Measurements from ENCODE around the gene IL25.
"Not testable (repeated sequence)": the region's sequence is repeated elsewhere in the genome, so short reads cannot be mapped to it uniquely, and the experiment has no call there.

The IL25 gene

DNA sequence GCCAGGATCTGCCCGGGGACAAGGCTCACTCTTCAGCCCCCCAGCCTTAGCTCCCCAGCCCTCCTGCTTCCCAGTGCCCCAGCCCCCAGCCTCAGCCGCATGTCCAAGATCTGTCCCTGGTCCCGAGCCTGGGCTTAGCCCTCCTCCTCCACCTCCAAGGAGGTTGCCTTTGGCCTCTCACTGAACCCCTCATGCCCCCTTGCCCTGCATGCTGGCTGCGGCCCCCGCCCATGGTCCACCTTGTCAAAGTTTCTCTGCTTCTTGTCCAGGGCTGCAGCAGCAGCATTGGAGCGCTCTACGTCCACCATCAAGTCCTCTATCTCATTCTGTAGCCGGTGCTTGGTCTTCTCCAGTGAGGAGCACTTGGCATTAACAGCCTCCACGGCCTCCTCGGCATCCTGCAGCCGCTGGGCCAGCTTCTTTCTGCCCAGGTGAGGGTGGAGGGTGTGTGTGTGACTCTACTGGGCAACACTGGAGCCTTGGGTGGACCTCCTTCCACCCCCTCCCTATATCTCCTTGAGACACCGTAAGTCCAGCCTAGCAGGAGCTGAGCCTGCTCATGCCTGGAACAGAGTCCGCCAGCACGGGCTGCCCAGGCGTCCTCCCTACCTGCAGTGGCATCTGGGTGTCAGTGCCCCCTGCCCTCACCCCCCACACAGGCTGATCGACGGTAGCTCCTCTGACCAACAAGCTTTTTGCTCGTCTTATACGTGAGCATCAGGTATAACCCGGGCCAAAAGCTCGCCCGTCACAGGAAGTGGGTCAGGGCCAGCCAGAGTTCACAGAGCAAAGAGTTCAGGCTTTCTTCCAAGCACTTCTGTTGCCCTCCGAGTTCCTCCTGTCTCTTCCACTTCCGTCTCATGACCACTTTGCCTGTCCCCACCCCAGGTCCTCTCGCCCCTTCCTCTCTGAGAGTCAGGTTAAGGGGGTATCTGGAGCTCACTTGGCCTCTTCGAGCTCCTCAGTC lies 15.6 kb downstream of the IL25 start:
- no peak for DNase-seq (ENCODE audit: extremely low read depth in 1 of 2, low read depth in 1 of 2)

DNA sequence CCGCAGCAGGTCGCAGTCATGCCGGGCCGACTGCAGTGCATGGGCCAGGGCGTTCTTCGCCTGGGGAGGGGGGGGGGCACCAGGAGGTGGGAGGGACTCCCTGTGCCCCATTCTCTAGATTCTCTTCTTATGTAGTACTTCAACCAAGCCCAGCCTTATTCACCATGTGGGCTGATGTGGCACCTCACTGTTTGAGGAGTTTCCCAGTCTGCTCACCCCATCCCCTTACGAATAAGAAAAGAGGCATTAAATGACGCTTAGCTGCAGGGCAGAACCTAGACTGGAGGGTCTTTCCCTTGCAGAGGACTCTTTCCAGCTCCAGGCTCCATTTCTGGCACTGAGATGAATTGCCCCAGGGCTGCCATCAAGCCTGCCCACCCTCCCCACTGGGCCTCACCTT lies 16.4 kb downstream of the IL25 start:
- DNase-seq (ENCODE audit: extremely low read depth in 1 of 2, low read depth in 1 of 2), result no peak

DNA sequence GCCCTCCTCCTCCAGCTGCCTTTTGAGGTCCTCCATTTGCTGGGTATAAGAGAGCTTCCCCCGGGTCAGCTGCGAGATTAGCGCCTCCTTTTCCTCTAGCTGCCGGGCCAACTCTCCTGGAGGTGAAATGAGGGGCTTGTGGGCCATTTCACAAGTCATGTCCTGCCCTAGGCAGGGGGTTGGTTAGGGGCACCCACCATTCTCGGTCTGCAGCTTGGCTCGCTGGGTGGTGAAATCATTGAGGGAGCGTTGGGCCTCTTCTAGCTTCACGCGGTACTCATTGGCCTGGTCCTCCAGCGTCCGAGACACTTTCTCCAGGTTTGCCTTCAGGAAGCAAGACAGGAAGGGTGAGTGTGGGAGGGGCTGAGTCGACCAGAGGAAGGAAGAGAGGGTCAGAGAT lies 16.8 kb downstream of the IL25 start:
- no peak for DNase-seq (ENCODE audit: extremely low read depth in 1 of 2, low read depth in 1 of 2)

DNA sequence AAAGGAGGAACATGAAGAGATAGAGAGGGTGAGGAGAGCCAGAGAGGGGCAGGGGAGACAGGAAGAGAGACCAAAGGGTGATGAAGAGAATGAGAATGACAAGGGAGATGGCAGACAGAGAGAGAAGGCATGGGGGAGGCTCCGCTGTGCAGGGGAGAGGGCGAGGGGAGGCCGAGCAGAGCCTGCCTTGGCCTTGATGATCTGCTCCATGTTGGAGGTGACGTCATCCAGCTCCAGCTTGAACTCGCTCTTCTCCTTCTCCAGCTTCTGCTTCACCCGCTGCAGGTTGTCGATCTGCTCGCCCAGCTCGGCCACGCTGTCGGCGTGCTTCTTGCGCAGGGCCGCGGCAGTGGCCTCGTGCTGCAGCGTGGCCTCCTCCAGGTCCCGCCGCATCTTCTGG lies 17.3 kb downstream of the IL25 start:
- not testable (repeated sequence) for DNase-seq (ENCODE audit: extremely low read depth in 1 of 2, low read depth in 1 of 2)

DNA sequence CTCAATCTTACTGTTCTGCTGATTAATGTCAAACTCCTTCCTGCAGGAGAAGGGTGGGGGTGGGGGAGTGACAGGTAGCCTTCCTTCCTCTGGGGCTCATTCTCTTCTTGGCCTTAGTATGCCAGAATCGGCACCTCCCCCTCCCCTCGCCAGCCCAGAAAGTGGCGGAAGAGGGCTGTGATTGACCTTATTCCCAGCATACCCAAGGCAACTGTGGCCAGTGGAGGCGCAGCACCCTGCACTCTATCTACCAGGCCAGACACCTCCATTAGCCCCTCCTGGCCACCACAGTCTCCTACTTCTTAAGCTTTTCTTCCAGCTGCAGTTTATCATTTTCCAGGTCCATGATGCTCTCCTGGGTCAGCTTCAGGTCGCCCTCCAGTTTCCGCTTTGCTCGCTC lies 20.0 kb downstream of the IL25 start:
- no peak for DNase-seq (ENCODE audit: extremely low read depth in 1 of 2, low read depth in 1 of 2)

DNA sequence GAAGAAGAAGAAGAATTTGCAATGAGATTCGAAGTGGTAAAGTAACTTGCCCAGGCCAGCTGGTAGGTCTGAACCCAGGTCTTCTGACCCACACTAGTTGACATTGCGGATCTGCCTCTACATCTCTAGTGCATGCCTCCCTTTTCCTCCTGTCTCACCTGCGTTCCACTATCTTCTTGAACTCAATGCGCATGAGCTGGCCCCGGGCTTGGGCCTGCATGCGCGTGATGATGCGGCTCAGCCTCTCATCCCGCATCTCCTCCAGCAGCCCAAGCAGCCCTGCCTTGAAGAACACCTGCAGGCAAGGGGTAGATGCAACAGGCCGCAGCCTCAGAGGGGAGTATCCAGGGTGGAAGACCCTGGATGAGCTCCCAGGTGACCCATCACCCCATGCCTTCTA lies 23.5 kb downstream of the IL25 start:
- DNase-seq (ENCODE audit: extremely low read depth in 1 of 2, low read depth in 1 of 2), result no peak

DNA sequence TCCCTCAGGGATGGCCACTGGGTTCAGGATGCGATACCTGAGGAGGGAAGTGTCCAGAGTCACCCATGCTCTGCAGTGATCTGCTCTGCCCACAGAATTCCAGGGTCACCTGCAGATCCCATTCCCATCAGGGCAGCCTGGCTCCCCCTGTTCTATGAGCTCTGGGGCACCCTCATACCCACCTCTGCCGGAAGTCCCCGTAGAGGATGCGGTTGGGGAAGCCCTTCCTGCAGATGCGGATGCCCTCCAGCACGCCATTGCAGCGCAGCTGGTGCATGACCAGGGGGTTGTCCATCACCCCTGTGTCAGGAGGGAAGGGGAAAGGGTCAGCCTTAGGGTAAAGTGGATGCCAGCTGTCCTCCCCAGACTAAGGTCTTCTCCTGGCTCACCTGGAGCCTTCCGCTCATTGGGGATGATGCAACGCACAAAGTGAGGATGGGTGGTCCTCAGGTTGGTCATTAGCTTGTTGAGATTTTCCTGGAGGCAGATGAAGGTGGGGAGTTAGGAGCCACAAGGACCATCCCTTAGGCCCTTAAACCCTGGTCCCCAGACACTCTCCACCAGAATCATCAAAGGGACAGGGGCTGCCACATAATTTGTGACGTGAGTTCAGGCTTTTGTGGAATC lies 24.3 kb downstream of the IL25 start:
- DNase-seq (ENCODE audit: extremely low read depth in 1 of 2, low read depth in 1 of 2), result no peak

DNA sequence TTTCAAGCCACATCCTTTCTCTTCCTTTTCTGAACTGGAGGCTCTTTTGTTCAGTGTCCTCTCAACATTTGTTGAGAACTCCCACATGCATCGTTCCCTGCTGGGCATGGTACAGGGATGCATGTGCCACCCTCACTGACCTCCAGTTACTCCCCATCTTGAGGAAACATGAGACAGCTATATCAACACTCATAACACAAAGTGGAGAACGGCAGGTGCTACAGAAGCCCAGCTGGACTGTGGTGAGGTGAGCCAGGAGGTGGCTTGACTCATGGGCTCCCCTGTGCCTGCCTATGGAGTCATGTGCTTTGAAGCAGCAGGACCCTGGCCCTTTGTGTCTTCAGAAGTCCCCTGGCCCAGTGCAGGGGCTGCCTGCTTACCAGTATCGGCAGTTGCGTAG lies 25.7 kb downstream of the IL25 start:
- no peak for DNase-seq (ENCODE audit: extremely low read depth in 1 of 2, low read depth in 1 of 2)

DNA sequence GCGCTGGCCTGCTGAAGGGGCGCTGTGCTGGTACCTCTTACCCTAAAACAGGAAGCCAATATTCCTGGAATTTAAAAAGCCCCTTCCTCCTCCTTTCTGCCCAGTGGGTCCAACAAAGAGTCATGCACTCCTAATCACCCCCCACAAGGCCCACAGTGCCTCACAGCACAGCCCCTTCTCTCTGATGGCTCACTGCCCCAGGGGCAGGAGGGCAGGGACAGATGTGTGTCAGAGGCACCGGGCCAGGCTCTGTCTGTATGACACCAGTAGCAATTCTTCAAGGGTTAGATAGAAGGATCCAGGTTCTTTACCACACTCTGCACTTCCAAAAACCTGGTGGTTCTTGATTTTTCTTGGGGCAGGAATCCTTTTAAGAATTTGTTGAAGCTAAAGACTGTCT lies 26.5 kb downstream of the IL25 start:
- no peak for DNase-seq (ENCODE audit: extremely low read depth in 1 of 2, low read depth in 1 of 2)

DNA sequence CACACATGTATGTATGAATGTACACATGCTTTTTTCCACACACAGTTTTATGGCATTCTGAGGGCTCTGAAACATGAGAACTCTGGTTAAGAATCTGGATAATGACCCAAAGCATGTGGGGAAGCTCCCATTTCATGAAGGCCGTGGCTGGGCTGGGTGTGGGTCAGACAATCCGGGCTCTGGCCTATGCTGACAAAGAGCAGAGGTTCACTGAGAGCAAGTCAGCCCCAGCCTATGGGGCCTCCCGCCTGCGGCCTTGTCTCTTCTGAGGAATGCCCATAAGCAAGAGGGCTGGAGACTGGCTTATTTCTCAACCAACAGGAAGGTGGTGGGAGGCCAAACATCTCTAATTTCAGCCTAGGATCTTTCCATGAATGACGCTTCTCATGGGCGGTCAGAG lies 27.0 kb downstream of the IL25 start:
- DNase-seq (ENCODE audit: extremely low read depth in 1 of 2, low read depth in 1 of 2), result no peak

DNA sequence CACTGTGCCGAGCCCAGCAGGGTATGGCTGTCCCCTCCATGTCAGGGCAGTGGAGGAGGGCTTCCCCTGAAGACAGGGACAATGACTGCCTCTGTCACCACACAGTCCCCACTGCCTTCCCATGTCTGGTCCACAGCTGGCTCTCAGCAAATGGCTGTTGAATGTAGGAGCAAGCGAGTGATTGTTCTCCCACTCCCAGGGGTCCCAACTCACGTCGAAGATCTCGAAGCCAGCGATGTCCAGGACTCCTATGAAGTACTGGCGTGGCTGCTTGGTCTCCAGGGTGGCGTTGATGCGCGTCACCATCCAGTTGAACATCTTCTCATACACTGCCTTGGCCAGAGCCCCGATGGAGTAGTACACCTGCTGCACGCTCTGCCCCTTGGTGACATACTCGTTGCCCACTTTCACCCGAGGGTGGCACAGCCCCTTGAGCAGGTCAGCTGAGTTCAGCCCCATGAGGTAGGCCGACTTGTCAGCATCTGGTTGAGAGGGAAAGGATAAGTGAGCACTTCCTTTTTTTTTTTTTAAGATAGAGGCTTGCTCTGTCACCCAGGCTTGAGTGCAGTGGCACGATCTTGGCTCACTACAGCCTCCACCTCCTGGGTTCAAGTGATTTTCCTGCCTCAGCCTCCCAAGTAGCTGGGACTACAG lies 28.0 kb downstream of the IL25 start:
- not testable (repeated sequence) for DNase-seq (ENCODE audit: extremely low read depth in 1 of 2, low read depth in 1 of 2)

DNA sequence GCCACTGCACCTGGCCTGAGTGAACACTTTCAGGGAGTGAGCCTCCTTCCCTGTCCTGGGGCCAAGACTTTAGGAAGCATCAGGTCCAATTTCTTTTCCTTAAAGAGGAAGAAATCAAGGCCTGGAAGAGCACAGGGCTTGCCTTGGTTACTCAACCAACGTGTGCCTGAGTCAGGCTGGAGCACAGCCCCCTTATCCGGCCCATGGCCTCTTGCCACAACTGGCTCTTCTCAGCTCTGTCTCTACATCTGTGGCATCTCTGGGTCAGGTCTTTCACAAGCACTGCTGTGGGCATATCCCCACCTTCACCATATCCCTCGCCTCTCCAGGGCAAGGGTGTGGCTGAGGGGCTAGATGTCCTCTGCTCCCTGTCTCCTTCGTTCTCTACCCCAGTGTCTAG lies 28.7 kb downstream of the IL25 start:
- no peak for DNase-seq (ENCODE audit: extremely low read depth in 1 of 2, low read depth in 1 of 2)

DNA sequence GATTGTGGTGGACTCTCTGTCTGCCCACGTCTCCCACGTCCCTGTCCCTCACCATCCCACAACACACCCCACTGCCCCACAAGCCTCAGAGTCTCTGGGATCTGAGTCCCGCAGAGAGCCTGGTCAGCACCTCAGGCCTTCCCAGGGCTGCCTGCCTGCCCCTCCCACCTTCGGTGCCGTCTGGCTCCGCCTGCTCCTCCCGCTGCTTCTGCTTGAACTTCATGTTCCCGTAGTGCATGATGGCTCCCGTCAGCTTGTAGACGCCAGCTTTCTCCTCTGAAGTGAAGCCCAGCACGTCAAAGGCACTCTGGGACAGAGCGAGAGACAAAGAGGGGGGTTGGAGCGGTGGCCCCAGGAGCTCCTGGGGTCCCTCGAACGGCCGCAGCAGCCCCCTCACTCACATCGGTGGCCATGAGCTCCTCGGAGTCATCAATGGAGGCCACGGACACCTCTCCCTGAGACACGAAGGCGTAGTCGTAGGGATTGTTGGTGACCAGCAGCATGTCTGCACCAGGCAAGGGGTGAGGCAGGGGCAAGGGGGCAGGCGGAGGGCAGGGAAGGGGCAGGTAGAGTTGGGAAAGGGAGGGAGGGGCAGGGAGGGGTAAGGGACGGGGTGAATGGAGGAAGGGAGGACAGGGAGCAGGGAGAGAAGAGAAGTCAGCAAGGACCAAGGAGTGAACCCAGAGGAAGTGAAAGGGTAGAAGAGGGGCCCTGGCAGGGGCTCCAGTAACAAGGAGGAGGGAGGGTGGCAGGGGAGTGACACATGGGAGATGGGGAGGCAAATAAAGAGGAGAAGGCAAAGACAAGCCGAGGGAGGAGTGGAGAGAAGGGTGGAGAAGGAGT lies 29.9 kb downstream of the IL25 start:
- no peak for DNase-seq (ENCODE audit: extremely low read depth in 1 of 2, low read depth in 1 of 2)

DNA sequence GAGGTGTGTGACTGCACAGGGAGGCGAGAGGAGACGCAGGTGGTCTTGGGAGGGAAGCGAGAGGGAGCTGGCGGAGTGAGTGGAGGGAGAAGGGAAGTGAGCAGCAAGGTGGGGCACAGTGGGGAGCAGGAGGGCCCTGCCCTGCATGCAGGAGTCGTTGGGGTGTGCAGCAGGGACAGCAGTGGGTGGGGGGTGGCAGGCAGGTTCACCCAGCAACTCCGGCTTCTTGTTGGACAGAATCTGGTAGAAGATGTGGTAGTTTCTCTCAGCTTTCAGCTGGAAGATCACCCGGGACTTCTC lies 30.5 kb downstream of the IL25 start:
- DNase-seq (ENCODE audit: extremely low read depth in 1 of 2, low read depth in 1 of 2), result no peak

DNA sequence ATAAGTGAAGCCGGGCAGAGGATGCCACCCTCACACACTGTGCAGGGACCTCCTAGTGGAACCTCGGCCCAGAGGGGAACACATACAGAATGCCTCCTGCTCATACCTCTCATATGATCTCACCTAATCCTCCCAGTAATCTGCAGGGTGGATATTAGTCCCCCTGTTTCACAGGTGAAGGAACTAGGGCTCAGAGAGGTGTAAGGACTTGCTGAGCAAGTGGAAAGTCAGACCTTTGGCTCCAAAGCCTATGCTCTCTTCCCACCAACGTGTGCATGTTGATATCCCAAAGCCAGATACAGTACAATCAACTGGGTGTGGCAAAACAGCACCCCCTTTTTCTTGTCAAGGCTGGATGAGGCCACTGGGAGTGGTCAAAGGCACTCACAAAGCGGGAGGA lies 31.3 kb downstream of the IL25 start:
- no peak for DNase-seq (ENCODE audit: extremely low read depth in 1 of 2, low read depth in 1 of 2)

DNA sequence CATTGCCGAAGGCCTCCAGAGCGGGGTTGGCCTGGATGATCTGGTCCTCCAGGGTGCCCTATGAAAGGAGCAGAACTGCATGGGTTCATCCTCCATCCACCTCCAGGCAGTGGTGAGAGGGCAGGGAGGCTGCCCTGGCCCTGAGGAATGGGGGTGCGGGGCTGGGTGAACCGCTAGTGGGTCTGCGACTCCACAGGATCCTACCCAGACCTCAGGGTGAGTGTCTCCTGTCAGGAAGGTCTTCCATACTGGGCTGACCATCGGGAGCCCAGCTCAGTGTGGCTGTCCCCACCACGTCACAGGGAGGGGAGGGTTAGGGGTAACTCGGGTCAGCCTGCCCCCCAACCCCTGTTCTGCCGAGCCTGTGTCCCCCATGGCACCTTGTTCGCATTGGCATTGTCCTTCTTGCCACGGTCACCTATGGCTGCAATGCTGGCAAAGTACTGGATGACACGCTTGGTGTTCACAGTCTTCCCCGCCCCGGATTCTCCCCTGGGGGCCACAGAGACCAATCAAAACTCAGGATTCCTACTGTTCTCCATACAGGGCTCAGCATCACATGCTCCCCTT lies 31.8 kb downstream of the IL25 start:
- DNase-seq (ENCODE audit: extremely low read depth in 1 of 2, low read depth in 1 of 2), result no peak

DNA sequence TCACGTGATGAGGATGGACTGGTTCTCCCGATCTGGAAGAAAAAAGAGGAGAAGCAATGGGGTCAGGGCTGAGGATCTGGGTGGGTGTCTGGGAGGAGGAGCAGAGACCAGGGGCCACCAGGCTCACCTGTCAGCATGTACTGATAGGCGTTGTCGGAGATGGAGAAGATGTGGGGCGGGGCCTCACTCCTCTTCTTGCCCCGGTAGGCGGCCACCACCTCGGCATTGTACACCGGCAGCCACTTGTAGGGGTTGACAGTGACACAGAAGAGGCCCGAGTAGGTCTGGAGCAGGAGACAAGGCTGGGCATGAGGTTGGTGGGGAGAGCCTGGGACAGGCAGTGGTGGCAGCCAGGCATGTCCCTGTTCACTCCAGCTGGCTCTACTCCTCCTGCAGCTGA lies 32.5 kb downstream of the IL25 start:
- no peak for DNase-seq (ENCODE audit: extremely low read depth in 1 of 2, low read depth in 1 of 2)

DNA sequence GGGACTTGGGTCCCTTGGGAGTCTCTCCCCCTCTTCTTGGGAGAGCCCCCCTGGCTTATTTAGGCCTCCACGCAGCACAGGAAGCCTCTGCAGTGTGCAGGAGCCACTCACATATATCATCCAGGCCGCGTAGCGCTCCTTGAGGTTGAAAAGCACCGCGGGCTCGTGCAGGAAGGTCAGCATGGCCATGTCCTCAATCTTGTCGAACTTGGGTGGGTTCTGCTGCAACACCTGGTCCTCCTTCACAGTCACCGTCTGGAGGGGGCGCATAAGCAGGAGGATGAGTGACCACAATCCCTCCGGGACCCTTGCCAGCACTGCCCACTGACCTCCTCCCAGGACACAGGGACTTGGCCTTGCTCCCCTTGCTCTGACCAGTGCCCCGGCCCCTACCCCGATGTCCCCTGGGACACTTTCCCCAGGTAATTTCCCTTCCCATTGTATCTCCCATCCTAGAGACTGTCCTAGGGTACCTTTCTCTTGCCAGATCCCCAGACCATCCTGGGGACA lies 33.0 kb downstream of the IL25 start:
- no peak for DNase-seq (ENCODE audit: extremely low read depth in 1 of 2, low read depth in 1 of 2)

DNA sequence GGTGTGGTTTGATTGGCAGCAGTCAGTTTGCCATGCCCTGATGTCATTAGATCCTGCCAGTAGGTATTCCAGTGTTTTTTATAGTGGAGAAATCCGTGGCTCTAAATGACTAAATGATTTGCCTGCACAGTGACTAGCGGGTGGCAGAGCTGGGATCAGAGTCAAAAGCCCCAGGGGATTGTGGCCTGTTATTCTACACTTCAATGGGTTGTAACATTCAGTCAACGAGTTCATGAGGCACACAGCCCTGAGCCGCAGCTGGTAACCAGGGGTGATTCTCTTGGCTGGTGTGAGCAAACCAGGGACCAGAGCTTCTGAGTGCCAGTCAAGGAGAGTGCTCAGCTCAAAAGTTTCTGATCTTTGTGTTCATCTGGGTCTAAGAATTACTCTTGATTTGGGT lies 33.6 kb downstream of the IL25 start:
- no peak for DNase-seq (ENCODE audit: extremely low read depth in 1 of 2, low read depth in 1 of 2)

DNA sequence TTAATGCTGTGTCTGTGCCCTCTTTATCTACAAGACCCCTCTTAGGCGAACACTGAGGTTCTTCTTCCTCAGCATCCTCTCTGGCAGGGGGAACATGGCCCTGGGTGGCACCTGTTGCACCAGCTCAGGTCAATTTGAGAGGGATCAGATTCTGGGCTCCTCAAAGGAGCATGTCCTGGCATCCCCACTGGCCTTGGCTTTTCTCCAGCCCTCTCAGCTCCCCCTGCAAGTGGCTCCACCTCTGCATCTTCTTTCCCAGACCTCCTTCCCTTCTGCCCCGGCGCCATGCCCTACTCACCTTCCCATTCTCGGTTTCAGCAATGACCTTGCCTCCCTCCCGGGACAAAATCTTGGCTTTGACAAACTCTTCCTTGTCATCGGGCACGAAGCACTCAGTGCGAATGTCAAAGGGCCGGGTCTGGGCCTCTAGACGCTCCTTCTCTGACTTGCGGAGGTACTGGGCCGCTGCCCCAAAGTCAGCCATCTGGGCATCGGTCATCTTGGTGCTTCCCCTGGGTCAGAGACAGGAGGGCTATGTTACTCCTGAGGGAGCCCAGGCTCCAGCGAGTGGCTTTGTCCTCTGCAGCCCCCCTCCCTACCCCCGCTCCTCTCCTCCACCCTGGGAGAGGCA lies 34.2 kb downstream of the IL25 start:
- no peak for DNase-seq (ENCODE audit: extremely low read depth in 1 of 2, low read depth in 1 of 2)

Measured in stimulated activated CD8-positive, alpha-beta memory T cell treated with anti-CD3 and anti-CD28 coated beads, Interleukin-7, amount 100 ng/mL, for 48 hours (primary cell).